ENCODE results near the gene KLHL2.
"Not testable (repeated sequence)": the region's sequence is repeated elsewhere in the genome, so short reads cannot be mapped to it uniquely, and the experiment has no call there.

KLHL2 gene

DNA sequence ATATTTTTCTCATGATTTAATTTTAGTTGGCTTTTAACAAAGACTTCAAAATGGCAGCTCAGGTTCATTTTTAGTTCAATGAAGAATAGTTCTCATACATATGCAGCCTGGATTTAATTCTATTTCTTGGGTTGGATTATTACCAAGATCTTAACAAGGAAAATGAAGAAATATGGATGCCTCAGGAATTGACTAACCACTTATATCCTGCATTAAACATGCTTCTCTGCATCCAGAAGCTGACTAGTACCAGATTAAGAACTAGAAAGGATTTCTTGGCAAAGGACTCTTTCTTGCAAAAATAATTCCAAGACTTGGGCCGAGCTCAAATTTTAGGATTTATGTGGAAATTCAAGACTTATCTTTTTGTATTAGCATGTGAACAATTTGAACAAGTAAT is 5.6 kb upstream of the KLHL2 start:
- no peak for DNase-seq (ENCODE audit: low read depth in 2 of 2)

DNA sequence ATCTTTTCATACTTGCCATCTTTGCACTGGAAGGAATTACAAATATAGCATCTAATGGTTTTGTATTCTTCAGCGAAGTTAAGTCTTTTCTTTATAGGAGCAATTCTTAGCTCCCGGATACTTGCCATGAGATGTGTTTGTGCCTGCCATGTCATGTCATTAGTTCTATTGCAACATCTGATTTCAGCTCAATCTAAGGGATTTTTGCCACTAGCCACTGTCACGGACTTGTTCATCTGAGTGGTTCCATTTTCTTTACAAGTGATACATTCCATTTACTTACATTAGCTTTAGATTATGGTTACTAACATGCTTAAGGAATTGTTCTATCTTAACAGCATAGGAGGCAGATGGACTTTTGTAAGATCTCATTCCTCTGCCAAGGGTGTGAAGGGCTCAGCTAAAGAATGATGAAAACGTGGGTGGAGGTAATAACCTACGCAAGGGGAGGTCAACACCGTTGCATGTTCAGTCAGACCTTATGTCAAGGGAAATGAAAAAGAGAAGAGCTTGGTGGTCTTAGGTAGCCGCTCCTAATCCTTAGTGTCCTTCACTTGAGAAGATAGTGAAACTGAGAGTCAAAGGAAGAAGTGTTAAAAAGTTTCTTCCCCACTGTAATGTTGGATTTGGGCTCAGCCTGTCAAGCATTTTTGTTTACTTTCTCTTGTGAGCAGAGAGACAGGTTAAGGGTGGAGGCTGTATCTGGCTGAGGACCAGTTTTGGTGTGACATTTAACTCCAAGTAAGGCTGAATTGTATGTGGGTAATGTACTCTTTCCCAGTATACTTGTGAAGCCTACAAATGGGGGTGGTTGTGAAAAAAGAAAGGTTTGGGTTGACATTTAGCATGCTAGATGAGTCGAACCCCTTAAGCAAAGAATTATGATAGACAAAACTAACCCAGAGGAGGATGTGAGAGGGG is 3.6 kb upstream of the KLHL2 start:
- DNase-seq (ENCODE audit: low read depth in 2 of 2): no peak

DNA sequence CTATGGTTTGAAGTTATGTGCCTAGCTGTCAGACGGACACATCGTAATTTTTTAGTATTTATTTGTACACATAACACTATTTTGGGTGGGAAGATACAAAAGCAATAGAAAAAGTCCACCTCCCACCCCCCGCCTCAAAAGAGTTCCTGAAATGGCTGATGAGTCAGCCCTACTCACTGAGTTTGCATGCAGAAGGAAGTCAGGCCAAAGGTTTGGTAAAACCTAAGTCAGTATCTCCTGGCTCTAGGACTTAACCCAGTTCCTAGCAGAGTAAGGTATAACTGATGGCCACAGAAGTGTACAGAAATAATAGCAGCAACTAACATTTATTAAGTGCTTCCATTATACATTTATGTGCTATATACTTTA is 2.9 kb upstream of the KLHL2 start:
- no peak for DNase-seq (ENCODE audit: low read depth in 2 of 2)

DNA sequence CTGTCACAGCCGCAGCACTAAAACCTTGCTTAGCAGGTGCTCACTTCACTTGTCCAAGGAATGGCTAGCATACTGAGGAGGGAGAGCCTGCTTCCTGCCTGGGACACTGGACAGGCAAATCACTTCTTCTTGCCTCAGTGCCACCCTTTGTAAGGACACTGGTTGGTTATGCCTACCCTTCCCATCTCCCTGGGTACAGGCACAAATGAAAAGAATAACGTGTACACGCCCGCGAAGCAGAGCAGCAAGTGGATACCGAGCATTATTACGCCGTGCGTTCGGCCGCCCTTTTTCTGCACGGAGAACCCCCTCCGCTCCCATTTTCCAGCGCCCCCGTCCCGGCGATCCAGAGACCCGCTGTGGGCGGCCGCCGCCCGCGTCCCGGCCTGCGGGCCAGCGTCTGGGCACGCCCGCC is 338 bp upstream of the KLHL2 start:
- no peak for DNase-seq (ENCODE audit: low read depth in 2 of 2)

DNA sequence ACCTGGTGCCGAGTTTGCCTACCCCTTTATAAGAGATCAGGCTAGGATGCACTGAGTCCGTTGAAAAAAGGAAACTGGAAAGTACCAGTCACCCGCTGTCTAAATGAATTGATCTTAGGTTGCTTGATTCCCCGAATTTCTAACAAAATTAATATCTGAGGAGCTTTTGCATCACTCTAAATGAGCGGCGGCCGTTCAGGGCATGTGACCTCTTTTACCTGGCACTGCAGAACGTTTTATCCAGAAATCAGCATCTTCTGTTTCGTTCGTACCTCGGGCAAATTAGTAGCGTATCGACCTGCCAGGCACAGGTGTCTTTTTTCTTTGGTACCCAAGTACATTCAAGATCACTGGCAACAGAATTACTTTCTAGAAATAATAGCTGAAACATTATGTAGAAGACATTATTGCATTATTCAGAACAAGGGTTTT is 876 bp downstream of the KLHL2 start:
- no peak for DNase-seq (ENCODE audit: low read depth in 2 of 2)

DNA sequence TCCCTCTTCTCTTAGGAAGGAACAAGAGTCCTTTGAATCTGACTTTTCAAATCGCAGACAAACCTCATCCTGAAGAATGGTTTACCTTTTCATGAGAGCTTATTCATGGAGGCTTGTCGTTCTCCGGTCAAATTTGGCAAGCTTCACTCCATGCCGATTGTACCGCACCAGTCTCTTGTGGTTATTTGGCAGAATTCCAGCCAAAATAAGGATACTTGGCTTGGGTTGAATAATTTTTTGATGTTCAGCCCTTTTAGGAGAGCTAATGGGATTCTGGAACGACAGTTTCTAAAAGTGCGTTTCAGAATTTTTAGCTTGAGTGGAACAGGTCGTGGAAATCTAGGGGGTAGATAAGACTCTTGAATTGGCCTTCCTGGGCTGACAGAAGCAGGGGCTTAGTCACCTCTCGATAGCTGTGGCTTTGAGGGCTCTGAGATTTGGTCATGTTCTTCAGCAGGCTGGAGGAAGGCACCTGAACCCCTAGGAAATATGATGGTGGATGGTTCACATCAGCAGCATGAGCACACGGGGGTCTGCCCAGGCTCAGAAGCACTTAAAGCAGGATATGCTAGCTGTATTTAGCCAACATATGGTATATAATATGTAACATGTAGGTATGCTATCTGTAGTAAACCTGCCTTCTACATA is 1.5 kb downstream of the KLHL2 start:
- DNase-seq (ENCODE audit: low read depth in 2 of 2): no peak

DNA sequence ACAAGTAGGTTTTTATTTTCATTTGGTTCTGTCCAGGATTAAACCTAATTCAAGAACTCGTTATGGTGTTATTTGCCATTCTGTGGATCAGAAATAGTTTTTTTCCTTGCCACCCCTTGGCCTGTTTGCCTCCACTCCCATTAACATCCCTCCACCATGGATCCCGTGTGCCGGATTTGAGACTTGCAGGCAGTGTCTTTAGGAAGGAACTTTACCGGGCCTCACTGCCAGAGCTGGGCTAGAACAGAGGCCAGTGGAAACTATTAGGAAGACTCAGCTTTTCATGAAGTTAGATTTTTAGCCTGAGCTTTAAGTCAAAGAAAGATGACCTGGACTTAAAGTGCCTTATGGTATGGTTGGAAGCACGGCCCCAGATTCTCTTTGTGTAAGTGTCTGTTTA is 2.4 kb downstream of the KLHL2 start:
- no peak for DNase-seq (ENCODE audit: low read depth in 2 of 2)

DNA sequence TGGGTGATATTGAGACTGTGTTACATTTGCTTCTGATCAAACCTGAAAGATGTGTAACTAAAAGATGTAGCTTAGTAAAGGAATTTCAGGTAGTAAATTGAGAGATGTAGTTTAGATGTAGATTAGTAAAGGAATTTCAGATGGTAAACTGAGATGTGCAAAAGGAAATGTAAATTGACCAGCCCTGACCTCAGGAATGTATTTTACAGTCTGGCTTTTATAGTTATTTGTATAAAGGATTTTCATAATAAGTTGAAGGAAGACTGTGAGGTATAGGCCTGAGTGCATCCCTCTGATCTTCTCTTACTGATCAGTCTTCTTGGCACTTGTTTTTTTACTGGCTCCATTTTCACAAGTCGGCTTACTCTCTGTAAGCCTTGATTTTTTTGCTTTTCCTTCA is 3.2 kb downstream of the KLHL2 start:
- no peak for DNase-seq (ENCODE audit: low read depth in 2 of 2)

DNA sequence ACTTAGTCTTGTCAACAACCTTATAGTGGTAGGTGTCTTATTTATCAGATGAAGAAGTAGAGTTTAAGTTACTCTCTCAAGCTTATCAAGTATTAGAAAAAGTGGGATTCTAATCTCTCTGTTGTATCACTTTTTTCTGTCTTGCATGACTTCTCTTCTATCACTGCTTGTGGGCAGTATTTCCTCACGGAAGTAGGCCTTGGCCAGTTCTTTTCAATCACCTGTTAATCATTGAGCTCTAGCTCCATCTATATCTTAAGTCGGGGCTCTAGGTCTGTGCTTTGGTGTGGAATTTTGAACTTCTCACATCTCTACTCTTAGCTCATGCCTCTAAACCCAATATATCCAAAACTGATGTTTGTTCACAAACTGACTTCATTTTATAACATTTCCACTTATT is 5.3 kb downstream of the KLHL2 start:
- not testable (repeated sequence) for DNase-seq (ENCODE audit: low read depth in 2 of 2)

DNA sequence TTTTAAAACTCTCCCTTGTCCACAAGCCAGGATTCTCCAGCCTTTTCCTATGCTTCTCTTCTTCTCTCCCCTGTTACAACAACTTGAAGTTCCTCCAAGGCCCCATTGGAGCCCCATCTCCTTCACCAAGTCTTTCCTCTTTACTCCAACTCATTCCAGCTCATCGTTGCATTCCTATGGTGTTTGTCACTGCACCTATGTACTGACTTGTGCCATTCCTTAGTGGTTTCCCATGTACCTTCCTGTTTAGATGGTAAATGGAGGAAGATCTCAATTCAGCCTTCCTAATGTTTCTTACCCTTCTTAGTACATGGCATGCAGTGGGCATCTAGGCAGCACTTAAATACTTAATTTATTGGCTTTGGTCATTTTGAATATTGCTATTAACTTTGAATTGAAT is 6.0 kb downstream of the KLHL2 start:
- not testable (repeated sequence) for DNase-seq (ENCODE audit: low read depth in 2 of 2)

DNA sequence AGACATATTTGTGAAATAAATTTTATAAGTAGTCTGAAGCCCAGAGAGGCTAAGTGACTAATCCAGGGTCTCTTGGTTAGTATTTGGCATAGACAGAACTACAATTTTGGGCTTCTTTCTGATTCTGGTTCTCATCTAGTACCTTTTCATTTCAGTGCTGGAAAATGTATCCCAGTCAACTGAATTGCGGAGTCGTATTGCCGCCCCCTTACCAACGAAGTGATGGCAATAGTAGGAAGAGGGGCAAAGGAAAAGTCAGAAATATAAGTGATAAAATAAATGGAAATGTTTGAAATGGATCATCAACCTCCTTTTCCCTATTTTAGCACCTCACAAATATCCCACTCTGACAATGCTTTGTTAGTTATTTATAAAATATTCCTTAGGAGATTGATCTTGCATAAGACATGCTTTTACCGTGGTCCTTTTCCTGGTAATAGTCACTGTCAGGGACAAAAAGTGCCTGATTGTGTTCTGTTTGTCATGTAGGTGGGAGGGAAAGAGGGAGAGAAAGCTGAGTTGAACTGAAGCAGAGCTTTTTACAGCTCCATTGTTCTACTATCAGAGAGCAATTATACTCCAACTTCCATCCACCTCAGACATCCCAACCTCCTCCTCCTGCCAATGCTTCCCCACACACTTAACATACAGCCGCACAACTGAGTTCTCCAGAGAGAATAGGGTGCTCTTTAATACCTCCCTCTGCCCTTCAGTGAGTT is 6.8 kb downstream of the KLHL2 start:
- DNase-seq (ENCODE audit: low read depth in 2 of 2): not testable (repeated sequence)

DNA sequence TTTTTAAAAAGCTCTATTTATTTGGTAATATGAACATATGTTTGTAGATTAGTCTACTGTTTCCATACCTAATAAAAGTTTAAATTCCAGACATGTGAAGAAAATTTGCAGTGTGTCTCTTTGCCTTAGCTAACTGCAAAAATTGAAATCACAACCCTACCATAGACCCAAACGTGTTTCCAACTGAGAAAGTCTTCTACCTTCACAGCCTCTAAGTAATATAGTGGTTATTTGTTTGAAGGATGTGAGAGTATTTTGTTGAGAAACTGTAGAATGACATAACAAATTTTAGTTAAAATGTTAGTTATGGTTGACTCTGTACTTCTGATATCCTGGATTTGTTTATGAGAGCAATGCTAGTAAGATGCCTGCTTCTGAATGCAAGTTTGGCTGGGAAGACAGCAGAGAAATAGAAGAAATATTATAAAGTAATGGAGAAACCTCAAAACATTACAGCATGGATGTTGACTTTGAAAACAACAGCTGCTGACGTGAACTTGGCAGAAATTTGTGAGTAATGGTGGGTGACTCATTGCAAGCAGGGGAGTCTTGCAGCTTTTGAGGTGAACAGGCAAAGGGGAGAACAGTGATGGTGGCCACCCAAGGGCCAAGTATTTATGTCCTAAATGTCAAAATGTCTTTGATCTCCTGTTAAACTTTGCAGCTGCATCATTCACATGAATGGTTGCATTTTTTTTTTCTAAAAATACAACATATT is 7.8 kb downstream of the KLHL2 start:
- peak in 1 of 2 donors; percentile 19 for DNase-seq (ENCODE audit: low read depth in 2 of 2)

DNA sequence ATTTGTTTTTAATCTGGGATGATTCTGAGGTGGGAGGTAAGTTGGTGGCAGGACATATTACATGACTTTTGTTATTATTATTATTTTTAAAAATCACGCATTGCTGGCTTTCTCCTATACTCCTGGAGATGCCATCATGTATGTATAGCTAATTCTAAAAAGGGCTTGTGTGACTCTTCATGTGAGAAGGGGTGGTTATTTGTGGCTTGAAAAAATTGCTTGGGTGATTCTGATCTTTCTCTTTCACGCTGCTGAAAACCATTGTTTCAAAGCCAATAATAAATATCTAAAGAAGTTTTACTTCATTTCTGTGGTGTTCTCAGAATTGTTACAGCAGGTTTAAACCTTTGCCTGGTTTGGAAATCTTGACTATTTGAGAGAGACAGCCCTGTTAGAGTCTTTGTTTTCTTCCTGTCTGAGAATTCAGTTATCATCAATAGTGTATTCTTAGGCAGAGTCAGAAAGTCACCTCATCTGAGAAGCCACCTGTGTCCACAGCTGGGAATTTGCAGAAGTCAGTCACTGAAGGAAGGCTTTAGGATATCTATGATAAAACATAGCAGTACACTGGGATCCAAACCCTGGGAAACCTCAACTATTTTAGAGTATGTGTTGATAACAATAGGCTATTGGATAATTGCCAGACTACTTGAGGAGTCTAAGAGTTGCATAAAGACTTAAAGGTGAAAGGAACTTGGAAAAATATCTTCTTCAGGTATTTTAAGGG is 8.6 kb downstream of the KLHL2 start:
- not testable (repeated sequence) for DNase-seq (ENCODE audit: low read depth in 2 of 2)

DNA sequence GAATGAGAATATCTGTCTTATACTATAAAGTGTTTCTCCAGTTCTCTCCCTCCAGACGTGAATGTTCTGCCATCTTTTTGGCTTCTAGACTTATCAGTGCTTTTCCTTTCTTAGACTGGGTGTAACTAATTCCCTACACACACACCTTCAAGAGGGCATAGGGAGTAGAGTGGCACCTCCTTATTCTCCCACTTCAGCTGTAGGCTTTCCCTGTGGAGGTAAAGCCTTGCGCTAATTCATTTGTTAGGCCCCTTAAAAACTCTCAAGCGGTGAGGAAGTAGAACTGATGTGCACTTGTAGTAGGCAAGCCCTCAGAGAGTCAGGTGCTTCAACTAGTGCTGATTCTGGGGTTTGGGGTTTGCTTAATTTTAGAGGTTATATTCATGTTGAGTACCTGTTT is 10.0 kb downstream of the KLHL2 start:
- DNase-seq (ENCODE audit: low read depth in 2 of 2): no peak

DNA sequence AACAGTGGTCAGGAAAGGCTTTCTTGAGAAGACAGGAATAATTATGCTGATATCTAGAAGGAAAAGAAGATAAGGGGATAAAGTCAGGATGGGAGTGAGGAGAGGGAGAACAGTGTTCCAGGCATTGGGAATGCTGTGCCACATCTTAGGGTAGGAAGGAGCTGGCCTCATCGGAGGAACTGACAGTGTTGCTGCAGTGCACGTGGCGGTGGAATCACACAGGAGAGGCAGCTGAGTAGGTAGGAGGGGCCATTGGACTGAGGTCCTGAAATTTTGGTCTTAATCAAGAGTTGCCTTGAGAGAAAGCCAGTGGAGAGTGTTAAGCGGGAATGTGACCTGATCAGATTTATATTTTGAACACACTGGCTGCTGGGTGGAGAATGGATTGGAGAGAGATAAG is 13.9 kb downstream of the KLHL2 start:
- DNase-seq (ENCODE audit: low read depth in 2 of 2): not testable (repeated sequence)

DNA sequence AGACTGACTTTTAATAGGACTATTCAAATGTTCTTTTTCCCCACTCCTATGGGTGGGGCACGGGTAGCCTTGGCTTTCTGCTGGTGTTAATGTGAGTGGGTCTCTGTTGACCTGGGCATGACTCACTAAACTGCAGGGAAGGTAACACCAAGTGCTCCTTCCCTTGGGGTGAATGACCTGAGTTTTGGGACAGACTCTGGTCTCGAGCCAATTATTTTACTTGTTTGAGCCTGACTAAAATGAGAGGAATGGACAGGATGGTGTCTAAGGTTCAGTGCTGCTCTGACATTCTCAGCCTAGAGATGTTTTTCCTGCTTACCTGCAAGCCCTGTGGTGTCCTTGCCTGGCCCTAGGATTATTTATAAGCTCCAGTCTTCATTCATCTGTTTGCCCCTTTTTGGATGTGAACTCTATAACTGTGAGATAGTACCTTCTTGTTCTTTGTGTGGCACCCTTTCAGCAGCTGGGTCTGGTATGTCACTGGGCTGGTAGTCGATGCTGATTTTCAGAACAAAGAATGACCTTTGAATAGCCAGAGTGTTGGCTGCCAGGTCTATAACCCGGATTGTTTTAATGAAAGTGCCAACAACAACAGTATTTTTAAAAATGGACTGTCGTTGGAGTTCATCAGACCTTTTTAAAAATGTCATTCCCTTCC is 14.8 kb downstream of the KLHL2 start:
- DNase-seq (ENCODE audit: low read depth in 2 of 2): not testable (repeated sequence)

DNA sequence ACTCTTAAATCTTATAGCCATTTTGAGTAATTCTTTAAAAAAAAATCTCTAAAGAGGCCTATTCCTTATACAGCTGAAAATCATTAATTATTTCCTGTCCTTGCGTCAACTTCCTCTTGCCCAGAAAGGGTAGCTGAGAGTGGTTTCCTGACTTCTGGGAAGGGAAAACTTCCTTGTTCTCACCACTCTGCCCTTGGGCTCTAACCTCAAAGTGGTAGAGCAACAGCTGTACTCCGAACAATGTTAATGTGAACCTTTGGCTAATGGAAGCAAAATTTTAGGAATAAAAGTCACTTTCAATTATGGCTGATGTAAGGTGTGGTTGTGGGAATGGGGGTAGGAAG is 15.3 kb downstream of the KLHL2 start:
- DNase-seq (ENCODE audit: low read depth in 2 of 2): no peak

DNA sequence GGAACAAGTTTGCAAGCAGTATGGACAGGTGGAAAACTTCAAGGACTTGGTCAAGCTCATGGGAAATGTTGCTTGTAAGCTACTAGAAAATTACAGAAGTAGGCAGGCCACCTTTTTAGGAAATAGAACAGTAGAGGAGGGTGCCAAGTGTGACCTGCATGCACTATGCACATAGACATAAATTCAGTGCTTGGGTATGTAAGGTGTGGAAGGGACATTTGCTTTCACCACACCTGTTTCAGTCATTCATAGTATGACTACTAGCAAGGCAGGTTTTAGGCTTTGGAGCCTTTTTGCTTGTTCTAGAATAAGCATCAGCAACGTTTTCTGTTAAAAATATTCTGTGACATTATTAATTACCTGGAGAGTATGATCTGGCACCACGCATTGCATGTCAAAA is 20.0 kb downstream of the KLHL2 start:
- DNase-seq (ENCODE audit: low read depth in 2 of 2): not testable (repeated sequence)

DNA sequence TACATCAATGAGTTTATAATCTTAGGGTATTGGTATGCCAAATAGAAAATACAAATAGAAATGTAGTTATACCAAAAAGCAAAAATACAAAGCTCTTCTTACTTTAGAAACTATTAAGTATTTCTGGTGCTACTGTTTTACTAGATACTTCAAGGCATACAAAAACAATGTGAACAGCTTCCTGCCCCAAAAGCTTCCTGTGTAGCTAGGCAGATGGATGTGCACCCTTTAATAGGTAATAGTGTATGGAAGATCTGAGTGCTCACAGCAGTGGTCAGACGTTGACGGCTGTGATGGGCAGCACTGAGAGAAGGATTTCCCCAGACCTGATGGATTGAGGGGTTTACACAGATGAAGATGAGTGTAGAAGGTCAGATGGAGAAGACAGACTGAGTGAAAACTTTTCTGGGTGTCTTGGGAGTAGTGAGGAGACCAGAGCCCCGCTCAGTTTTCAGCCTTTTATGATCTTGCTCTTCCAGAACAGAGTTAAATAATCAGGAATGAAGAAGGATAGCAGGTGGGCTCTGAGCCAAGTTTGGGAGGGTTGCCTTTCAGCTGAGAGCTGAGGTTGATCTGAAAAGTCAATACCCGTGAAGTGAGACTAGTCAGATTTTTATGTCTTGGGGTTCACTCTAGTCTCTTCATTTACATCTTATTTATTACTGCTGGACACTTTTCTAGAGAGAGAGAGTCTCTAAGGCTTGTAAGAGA is 22.3 kb downstream of the KLHL2 start:
- DNase-seq (ENCODE audit: low read depth in 2 of 2): not testable (repeated sequence)
